TTC549 (cell line): ENCODE results near the gene NCAM1.

Experiments
- FAIRE-seq: peaks from 2 replicates; lab custom pipeline; 2012; peaks lifted over from hg19 to GRCh38; lab: Jason Lieb, UNC

The NCAM1 gene

DNA sequence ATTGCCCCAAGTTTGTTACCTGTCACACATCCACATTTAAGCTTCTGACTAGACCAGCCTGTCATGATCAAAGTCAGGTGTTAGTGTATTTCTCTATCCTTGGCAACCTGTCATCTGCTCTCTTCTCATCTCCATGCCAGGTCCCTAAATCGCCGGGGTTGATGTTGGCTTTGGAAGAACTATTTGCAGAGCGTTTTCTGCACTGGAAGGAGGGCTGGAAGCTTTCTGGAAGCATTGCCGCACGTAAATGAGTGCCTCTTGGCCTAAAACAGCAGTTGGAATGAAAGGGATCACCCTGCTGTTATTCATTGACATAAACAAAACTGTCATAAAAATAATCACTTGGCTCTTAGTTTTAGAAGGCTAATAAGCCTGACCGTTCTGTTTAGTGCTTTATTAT lies 354.6 kb downstream of the NCAM1 start:
- FAIRE-seq: no peak

GRCh38 chr11:113316256-113316655 lies 355.0 kb downstream of the NCAM1 start:
- no peak for FAIRE-seq

DNA sequence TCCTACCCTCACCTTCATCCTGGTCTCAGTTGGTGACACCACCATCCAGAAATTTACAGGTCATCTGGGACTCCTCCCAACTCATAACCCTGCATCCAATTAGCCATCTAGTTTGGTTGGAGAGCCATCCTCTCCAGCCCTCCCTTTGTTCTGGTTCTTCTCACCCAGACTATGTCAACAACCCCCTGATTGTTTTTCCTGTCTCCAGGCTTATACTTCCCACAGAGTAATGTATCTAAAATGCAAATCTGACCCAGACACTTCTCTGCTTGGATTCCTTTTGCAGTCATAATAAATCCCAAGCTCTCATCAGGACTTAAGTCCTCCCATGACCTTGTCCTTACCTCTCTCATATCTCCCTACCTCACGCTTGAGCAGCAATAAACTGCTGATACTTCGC lies 356.1 kb downstream of the NCAM1 start:
- FAIRE-seq: no peak

DNA sequence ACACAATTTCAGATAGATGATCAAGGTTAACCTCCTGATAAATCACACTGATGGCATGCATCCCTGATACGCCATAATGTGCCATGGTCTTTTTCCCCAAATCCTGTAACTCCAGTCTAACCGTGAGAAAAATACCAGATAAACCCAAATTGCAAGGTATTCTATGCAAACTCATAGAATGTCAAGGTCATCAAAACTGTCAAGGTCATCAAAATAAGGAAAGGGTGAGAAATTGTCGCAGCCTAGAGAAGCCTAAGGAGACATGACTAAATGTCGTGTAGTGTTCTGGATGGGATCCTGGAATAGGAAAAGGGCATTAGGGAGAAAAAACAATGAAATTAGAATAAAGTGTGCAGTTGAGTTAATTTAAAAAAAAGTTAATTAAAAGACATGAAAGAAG lies 357.9 kb downstream of the NCAM1 start:
- FAIRE-seq: no peak

DNA sequence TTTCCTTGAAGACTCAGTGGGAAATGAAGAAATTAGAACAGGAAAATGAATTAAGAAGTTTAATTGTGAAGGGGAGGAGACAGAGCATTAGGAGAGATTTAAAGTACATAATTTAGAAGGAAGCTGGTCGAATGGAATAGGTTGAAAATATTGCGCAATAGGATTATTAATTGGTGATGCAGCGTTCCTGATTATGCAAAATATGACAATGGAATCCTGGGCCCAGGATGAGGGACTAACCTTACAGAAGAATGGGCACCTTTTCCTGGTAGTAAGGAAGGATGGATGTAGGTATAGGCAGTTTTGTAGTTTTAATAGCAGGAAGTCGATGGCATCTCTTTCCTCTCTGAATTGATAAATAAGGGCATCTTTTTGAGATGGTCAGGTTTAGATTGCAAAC lies 360.9 kb downstream of the NCAM1 start:
- FAIRE-seq: no peak

DNA sequence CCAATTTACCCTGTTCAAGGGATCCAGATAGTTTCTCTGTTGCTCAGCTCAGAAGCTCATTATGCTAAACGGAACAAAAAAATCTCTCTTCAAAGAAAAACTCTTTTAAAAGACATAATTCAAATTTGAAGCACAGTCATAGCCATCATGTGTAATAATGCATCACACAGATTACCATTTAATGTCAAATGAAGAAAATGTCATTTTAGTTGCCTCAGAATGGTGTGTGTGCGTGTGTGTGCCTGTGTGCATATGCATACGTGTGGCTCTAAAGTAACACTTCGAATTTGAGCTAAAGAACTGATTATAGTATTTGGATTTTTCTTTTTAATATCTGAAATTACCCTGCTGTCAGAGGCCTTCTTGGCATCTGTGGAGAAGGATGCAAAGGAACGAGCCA lies 363.0 kb downstream of the NCAM1 start:
- no peak for FAIRE-seq
